Neuronal stem cell (in vitro differentiated cells): ENCODE results near the gene PDE9A.

Source experiments
- DNase-seq: peaks from one replicate; pipeline ENCODE4 v3.0.0-alpha.2; 2013; ENCODE audit warnings: low spot score
- H2AFZ ChIP-seq: one replicate; pipeline ENCODE4 v1.6.1; 2013; ENCODE audit warnings: mild to moderate bottlenecking, low read length, inconsistent platforms
- H2AK5ac ChIP-seq: 2 replicates; pipeline ENCODE4 v1.6.1; 2013; ENCODE audit warnings: low read depth, mild to moderate bottlenecking, inconsistent platforms, low read length, moderate library complexity, mixed read lengths
- H2BK120ac ChIP-seq: 2 replicates; pipeline ENCODE4 v1.6.1; 2013; ENCODE audit warnings: low read depth, mild to moderate bottlenecking, inconsistent platforms, low read length, moderate library complexity, mixed read lengths
- H2BK12ac ChIP-seq: one replicate; pipeline ENCODE4 v1.6.1; 2013; ENCODE audit warnings: low read length, inconsistent platforms
- H2BK15ac ChIP-seq: 2 replicates; pipeline ENCODE4 v1.6.1; 2013; ENCODE audit warnings: mild to moderate bottlenecking, low read length, inconsistent platforms, mixed read lengths
- H2BK5ac ChIP-seq: one replicate; pipeline ENCODE4 v1.6.1; 2013; ENCODE audit warnings: inconsistent platforms, mild to moderate bottlenecking, low read length, moderate library complexity
- H3K14ac ChIP-seq: one replicate; pipeline ENCODE4 v1.6.1; 2013; ENCODE audit warnings: low read length, inconsistent platforms
- H3K18ac ChIP-seq: 2 replicates; pipeline ENCODE4 v1.6.1; 2013; ENCODE audit warnings: low read length, inconsistent platforms
- H3K23ac ChIP-seq: 2 replicates; pipeline ENCODE4 v1.6.1; 2013; ENCODE audit warnings: low read depth, mild to moderate bottlenecking, mixed read lengths, low read length, inconsistent platforms; ENCODE audit not compliant: poor library complexity
- H3K27ac ChIP-seq: replicated peaks from 3 replicates; pipeline ENCODE4 v1.5.1; 2013; ENCODE audit warnings: low read length, inconsistent platforms
- H3K27me3 ChIP-seq, 3 experiments: 2 replicates each; pipeline ENCODE4 v1.6.1; 2013; ENCODE audit warnings: low read length in 3 of 3, mild to moderate bottlenecking in 2 of 3, inconsistent platforms in 1 of 3, low read depth in 1 of 3, mixed read lengths in 1 of 3, moderate library complexity in 1 of 3; ENCODE audit not compliant: control insufficient read depth in 3 of 3, insufficient read depth in 3 of 3
- H3K36me3 ChIP-seq, 2 donors: replicated peaks in 1 of 2; 2 replicates each; pipeline ENCODE4 v1.6.1; 2013; ENCODE audit warnings: low read length in 2 of 2; ENCODE audit not compliant: control insufficient read depth in 2 of 2, insufficient read depth in 2 of 2
- H3K4ac ChIP-seq: 2 replicates; pipeline ENCODE4 v1.6.1; 2013; ENCODE audit warnings: inconsistent platforms, mild to moderate bottlenecking, low read length, moderate library complexity
- H3K4me1 ChIP-seq, 2 donors: 1 replicate in 1 of 2; 2 replicates in 1 of 2; pipeline ENCODE4 v1.6.1; 2013; ENCODE audit warnings: low read length in 2 of 2, low read depth in 1 of 2; ENCODE audit not compliant: control insufficient read depth in 2 of 2, insufficient read depth in 1 of 2
- H3K4me2 ChIP-seq: one replicate; pipeline ENCODE4 v1.6.1; 2013; ENCODE audit warnings: mild to moderate bottlenecking, low read length, inconsistent platforms; ENCODE audit not compliant: insufficient read depth, poor library complexity, severe bottlenecking
- H3K4me3 ChIP-seq, 2 donors: 2 replicates each; pipeline ENCODE4 v1.5.1; 2013; ENCODE audit warnings: low read length in 2 of 2, mild to moderate bottlenecking in 2 of 2, inconsistent platforms in 1 of 2, moderate library complexity in 1 of 2
- H3K79me1 ChIP-seq: one replicate; pipeline ENCODE4 v1.6.1; 2013; ENCODE audit warnings: low read depth, mild to moderate bottlenecking, inconsistent platforms, low read length, moderate library complexity
- H3K9ac ChIP-seq: one replicate; pipeline ENCODE4 v1.6.1; 2013; ENCODE audit warnings: mild to moderate bottlenecking, low read depth, low read length, inconsistent platforms; ENCODE audit not compliant: poor library complexity
- H3K9me3 ChIP-seq, 2 donors: replicated peaks in 1 of 2; 2 replicates each; pipeline versions ENCODE3 to v1.6.1; 2013; ENCODE audit warnings: low read length in 2 of 2, mild to moderate bottlenecking in 2 of 2, inconsistent platforms in 1 of 2, low read depth in 1 of 2, mixed read lengths in 1 of 2, moderate library complexity in 1 of 2; ENCODE audit not compliant: control insufficient read depth in 2 of 2, insufficient read depth in 1 of 2
- H4K8ac ChIP-seq: one replicate; pipeline ENCODE4 v1.6.1; 2013; ENCODE audit warnings: low read depth, mild to moderate bottlenecking, inconsistent platforms, low read length, moderate library complexity
- H4K91ac ChIP-seq: one replicate; pipeline ENCODE4 v1.6.1; 2013; ENCODE audit warnings: low read length, low read depth, mild to moderate bottlenecking, inconsistent platforms; ENCODE audit not compliant: poor library complexity
- WGBS, 2 donors: extraction: QIAGEN DNeasy Blood & Tissue Kit; methylation state at CpG; one replicate each; pipeline ENCODE4 v1.1.7; 2013; ENCODE audit warnings: missing lambda C conversion rate in 2 of 2, mixed read lengths in 1 of 2; ENCODE audit not compliant: insufficient read length in 2 of 2, insufficient replicate concordance in 1 of 2; ENCODE audit errors: extremely low coverage in 2 of 2; 5-methylcytosine and 5-hydroxymethylcytosine counted together

PDE9A gene

GRCh38 chr21:42654913-42655795 lies 1.7 kb downstream of the PDE9A start:
- no peak overlapping the region for H4K91ac ChIP-seq
- DNase-seq: no peak
- H2AFZ ChIP-seq: no peak overlapping the region
- H3K9me3 ChIP-seq: no peaks in the 10 kb centered on the region
- H3K27ac ChIP-seq: no peak overlapping the region
- H4K8ac ChIP-seq: no peak overlapping the region
- H3K27me3 ChIP-seq: no peaks in the 10 kb centered on the region
- peaks cover 14 to 23% of the 10 kb centered on the region in 2 donors for H3K4me1 ChIP-seq
- WGBS, 2 donors: no CpG with 5 or more reads among the region's 18 CpGs
- no peak overlapping the region for H2BK5ac ChIP-seq
- no peak overlapping the region for H2AK5ac ChIP-seq
- peak overlapping the region; percentile 79 for H3K9ac ChIP-seq
- H3K23ac ChIP-seq: peak overlapping the region; percentile 39
- peak overlapping the region; percentile 76 for H3K18ac ChIP-seq
- H3K4me2 ChIP-seq: peak overlapping the region; percentile 76
- H3K79me1 ChIP-seq: peaks cover 13% of the 10 kb centered on the region
- H2BK15ac ChIP-seq: no peak overlapping the region
- peak overlapping the region; percentile 55 to 84 for H3K4me3 ChIP-seq
- H3K14ac ChIP-seq: no peak overlapping the region
- H2BK12ac ChIP-seq: no peak overlapping the region
- H2BK120ac ChIP-seq: no peak overlapping the region
- H3K4ac ChIP-seq: no peak overlapping the region
- H3K36me3 ChIP-seq: peaks cover 7 to 11% of the 10 kb centered on the region in 2 donors

GRCh38 chr21:42655796-42656770 lies 2.7 kb downstream of the PDE9A start:
- Histone ChIP-seq H2BK5ac (no peak overlapping the region), H3K9ac (peak overlapping the region; percentile 79), H2BK12ac (no peak overlapping the region), H2AK5ac (peak overlapping the region; percentile 17), H4K8ac (no peak overlapping the region), H3K4me1 (peaks cover 14 to 23% of the 10 kb centered on the region in 2 donors), H3K18ac (no peak overlapping the region), H3K36me3 (peaks cover 7 to 11% of the 10 kb centered on the region in 2 donors), H3K14ac (no peak overlapping the region), H3K4ac (no peak overlapping the region), H3K27me3 (no peaks in the 10 kb centered on the region), H3K4me2 (peak overlapping the region; percentile 37), H3K9me3 (no peaks in the 10 kb centered on the region), H2AFZ (no peak overlapping the region), H3K4me3 (no peak overlapping the region), H3K23ac (peak overlapping the region; percentile 44), H2BK15ac (no peak overlapping the region), H2BK120ac (no peak overlapping the region), H3K27ac (no peak overlapping the region), H4K91ac (no peak overlapping the region), H3K79me1 (peaks cover 14% of the 10 kb centered on the region)
- WGBS, 2 donors: no CpG with 5 or more reads among the region's 31 CpGs
- no peak for DNase-seq

GRCh38 chr21:42656872-42657271 lies 3.5 kb downstream of the PDE9A start:
- H3K4me1 ChIP-seq: peaks cover 14 to 23% of the 10 kb centered on the region in 2 donors
- H4K8ac ChIP-seq: no peak overlapping the region
- no peak for DNase-seq
- no peak overlapping the region for H3K27ac ChIP-seq
- no peak overlapping the region for H2BK120ac ChIP-seq
- H3K79me1 ChIP-seq: peaks cover 14% of the 10 kb centered on the region
- H3K23ac ChIP-seq: no peak overlapping the region
- no peak overlapping the region for H3K18ac ChIP-seq
- no peak overlapping the region for H4K91ac ChIP-seq
- no CpG with 5 or more reads among the region's 9 CpGs for WGBS, 2 donors
- peaks cover 9 to 13% of the 10 kb centered on the region in 2 donors for H3K36me3 ChIP-seq
- H2BK12ac ChIP-seq: no peak overlapping the region
- H3K4me2 ChIP-seq: no peak overlapping the region
- no peaks in the 10 kb centered on the region for H3K9me3 ChIP-seq
- H2BK15ac ChIP-seq: no peak overlapping the region
- no peak overlapping the region for H3K14ac ChIP-seq
- H3K4me3 ChIP-seq: no peak overlapping the region
- no peak overlapping the region for H2AFZ ChIP-seq
- H2BK5ac ChIP-seq: no peak overlapping the region
- no peaks in the 10 kb centered on the region for H3K27me3 ChIP-seq
- no peak overlapping the region for H2AK5ac ChIP-seq
- H3K9ac ChIP-seq: no peak overlapping the region
- no peak overlapping the region for H3K4ac ChIP-seq
